Adrenal gland (tissue), 5 donors: ENCODE results near the gene MAL.

Experiments used
- POLR2A ChIP-seq, 2 donors: fragments of 450-650 bp; IDR thresholded peaks; one replicate each; pipeline ENCODE4 v1.6.1; 2017; ENCODE audit warnings: antibody characterized with exemption in 2 of 2, mild to moderate bottlenecking in 2 of 2, moderate library complexity in 1 of 2
- TF ChIP-seq, protein P1 (sequence below), 6 experiments: fragments of 450-650 bp in 4 of 6; fragments of 200-600 bp in 2 of 6; sonication (generic) in 1 of 6; IDR thresholded peaks; 1 replicate in 5 of 6; 2 replicates in 1 of 6; pipeline versions ENCODE4 v1.5.1 to v1.8.0; 2016 to 2021; ENCODE audit warnings: antibody characterized with exemption in 6 of 6, mild to moderate bottlenecking in 2 of 6, moderate library complexity in 1 of 6
- donor health status: DM: no; HTN: no; CAD: no.

DNA sequence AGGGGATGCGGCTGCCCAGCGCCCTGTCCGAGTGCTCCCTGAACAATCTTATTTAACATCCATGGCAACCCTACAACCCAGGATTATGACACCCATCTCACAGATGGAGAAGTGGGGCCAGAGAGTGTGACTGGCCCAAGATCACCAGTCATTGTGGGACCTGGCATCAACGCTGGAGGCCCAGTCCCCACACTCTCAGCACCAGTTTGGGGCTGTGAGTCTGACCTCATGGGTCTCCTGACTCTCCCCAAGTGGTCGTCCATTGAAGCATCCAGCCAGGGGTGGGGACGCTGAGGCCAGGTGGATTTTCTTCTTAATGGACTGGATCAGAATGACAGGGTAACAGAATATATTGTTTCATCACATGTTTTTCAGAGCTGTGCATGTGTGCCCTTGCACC lies 24.5 kb downstream of the MAL start:
- TF ChIP-seq, protein P1, sequence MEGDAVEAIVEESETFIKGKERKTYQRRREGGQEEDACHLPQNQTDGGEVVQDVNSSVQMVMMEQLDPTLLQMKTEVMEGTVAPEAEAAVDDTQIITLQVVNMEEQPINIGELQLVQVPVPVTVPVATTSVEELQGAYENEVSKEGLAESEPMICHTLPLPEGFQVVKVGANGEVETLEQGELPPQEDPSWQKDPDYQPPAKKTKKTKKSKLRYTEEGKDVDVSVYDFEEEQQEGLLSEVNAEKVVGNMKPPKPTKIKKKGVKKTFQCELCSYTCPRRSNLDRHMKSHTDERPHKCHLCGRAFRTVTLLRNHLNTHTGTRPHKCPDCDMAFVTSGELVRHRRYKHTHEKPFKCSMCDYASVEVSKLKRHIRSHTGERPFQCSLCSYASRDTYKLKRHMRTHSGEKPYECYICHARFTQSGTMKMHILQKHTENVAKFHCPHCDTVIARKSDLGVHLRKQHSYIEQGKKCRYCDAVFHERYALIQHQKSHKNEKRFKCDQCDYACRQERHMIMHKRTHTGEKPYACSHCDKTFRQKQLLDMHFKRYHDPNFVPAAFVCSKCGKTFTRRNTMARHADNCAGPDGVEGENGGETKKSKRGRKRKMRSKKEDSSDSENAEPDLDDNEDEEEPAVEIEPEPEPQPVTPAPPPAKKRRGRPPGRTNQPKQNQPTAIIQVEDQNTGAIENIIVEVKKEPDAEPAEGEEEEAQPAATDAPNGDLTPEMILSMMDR (IDR thresholded peaks at IDR 0.05), result no peak
- no peak for TF ChIP-seq POLR2A (IDR thresholded peaks at IDR 0.05)
